DND-41 (cell line): ENCODE data around the gene AGMO.

Experiments
- EZH2 ChIP-seq: IDR thresholded peaks from 3 replicates; pipeline ENCODE4 v1.6.1; 2012; ENCODE audit warnings: borderline replicate concordance, low read depth, mild to moderate bottlenecking, moderate library complexity, low read length, inconsistent platforms; ENCODE audit not compliant: severe bottlenecking
- TF ChIP-seq, protein P1 (sequence below): IDR thresholded peaks from 2 replicates; pipeline ENCODE4 v1.5.1; 2012; ENCODE audit warnings: borderline replicate concordance, low read length, moderate library complexity, mild to moderate bottlenecking; ENCODE audit not compliant: poor library complexity, severe bottlenecking; ENCODE audit errors: extremely low read depth

DNA sequence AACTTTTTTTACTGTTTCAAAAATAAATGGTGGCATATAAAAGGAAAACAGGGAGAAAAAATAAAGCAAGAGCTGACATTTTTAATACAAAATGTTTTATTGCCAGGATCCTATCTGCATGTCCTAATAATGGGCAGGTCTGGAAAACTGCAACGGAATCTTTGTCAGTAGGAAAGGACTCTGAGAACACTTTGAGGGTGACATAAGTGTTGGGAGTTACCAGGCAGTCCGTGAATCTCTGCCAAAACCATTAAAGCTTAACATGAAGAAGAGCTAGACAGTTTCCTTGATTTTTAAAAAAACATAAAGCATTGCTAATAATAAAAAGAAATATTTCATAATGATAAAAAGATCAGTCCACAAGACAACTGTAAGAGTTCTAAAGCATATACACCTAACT is 80.7 kb downstream of the AGMO start:
- TF ChIP-seq, protein P1, sequence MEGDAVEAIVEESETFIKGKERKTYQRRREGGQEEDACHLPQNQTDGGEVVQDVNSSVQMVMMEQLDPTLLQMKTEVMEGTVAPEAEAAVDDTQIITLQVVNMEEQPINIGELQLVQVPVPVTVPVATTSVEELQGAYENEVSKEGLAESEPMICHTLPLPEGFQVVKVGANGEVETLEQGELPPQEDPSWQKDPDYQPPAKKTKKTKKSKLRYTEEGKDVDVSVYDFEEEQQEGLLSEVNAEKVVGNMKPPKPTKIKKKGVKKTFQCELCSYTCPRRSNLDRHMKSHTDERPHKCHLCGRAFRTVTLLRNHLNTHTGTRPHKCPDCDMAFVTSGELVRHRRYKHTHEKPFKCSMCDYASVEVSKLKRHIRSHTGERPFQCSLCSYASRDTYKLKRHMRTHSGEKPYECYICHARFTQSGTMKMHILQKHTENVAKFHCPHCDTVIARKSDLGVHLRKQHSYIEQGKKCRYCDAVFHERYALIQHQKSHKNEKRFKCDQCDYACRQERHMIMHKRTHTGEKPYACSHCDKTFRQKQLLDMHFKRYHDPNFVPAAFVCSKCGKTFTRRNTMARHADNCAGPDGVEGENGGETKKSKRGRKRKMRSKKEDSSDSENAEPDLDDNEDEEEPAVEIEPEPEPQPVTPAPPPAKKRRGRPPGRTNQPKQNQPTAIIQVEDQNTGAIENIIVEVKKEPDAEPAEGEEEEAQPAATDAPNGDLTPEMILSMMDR, result no peak
- TF ChIP-seq EZH2, result no peak
